Jurkat, Clone E6-1 (cell line): ENCODE results near the gene TMEM106A.
A peak's percentile ranks its signal among the peaks of the same experiment; 100 is the strongest.
"Not testable (repeated sequence)": the region's sequence is repeated elsewhere in the genome, so short reads cannot be mapped to it uniquely, and the experiment has no call there.

ENCODE experiments used
- DNase-seq: peaks from one replicate; pipeline ENCODE4 v3.0.0-alpha.2; 2011; ENCODE audit warnings: low read depth, low spot score
- H3K4me3 ChIP-seq: 2 replicates; pipeline ENCODE4 v1.5.1; 2011; ENCODE audit warnings: mild to moderate bottlenecking, low read length, control low read depth, moderate library complexity

Gene TMEM106A

GRCh38 chr17:43212641-43213490 is 1.2 kb downstream of the TMEM106A start:
- peak; percentile 64 for DNase-seq
- peak overlapping the region; percentile 75 for H3K4me3 ChIP-seq

- no peak overlapping the region for H3K4me3 ChIP-seq
- no peak for DNase-seq
Measured at GRCh38 chr17:43213545-43213944, 1.9 kb downstream of the TMEM106A start.

- DNase-seq = no peak
- H3K4me3 ChIP-seq = no peak overlapping the region
Measured at GRCh38 chr17:43215341-43215740, 3.7 kb downstream of the TMEM106A start.

- DNase-seq = no peak
- no peak overlapping the region for H3K4me3 ChIP-seq
Measured at GRCh38 chr17:43216369-43216761, 4.7 kb downstream of the TMEM106A start.

- DNase-seq = no peak
- no peak overlapping the region for H3K4me3 ChIP-seq
Measured at GRCh38 chr17:43216762-43217613, 5.3 kb downstream of the TMEM106A start.

GRCh38 chr17:43217614-43218087 is 6.0 kb downstream of the TMEM106A start:
- no peak overlapping the region for H3K4me3 ChIP-seq
- peak; percentile 33 for DNase-seq

GRCh38 chr17:43219001-43219400 is 7.3 kb downstream of the TMEM106A start:
- no peak overlapping the region for H3K4me3 ChIP-seq
- no peak for DNase-seq

- DNase-seq = no peak
- H3K4me3 ChIP-seq = no peak overlapping the region
Measured at GRCh38 chr17:43219746-43220380, 8.2 kb downstream of the TMEM106A start.

- no peak for DNase-seq
- H3K4me3 ChIP-seq = no peak overlapping the region
Measured at GRCh38 chr17:43220511-43221125, 8.9 kb downstream of the TMEM106A start.

- no peak overlapping the region for H3K4me3 ChIP-seq
- DNase-seq = no peak
Measured at GRCh38 chr17:43224146-43224705, 12.6 kb downstream of the TMEM106A start.

GRCh38 chr17:43226393-43226792 is 14.7 kb downstream of the TMEM106A start:
- no peak overlapping the region for H3K4me3 ChIP-seq
- DNase-seq = no peak

- H3K4me3 ChIP-seq, DNase-seq: not testable (repeated sequence)
Measured at GRCh38 chr17:43228020-43228782, 16.5 kb downstream of the TMEM106A start, which contains the start of gene CCDC200. Gene CCDC200, minus strand, starts transcription at chr17:43228623. Its CDS starts 69 bp downstream, at chr17:43228554.

GRCh38 chr17:43231205-43232020 is 19.7 kb downstream of the TMEM106A start:
- not testable (repeated sequence) for DNase-seq, H3K4me3 ChIP-seq

GRCh38 chr17:43232021-43232699 is 20.5 kb downstream of the TMEM106A start:
- DNase-seq, H3K4me3 ChIP-seq: not testable (repeated sequence)

GRCh38 chr17:43233263-43233662 is 21.6 kb downstream of the TMEM106A start:
- not testable (repeated sequence) for DNase-seq, H3K4me3 ChIP-seq

GRCh38 chr17:43233877-43234276 is 22.2 kb downstream of the TMEM106A start, which contains the start of gene RNU2-1:
Gene RNU2-1, minus strand, starts transcription at chr17:43233977.
- not testable (repeated sequence) for H3K4me3 ChIP-seq, DNase-seq
